ENCODE measurements around the gene AKAP3.

- TF ChIP-seq CTCF (IDR thresholded peaks at IDR 0.05) = no peak
- TF ChIP-seq HMGXB4 (CRISPR knock-in tag; IDR thresholded peaks at IDR 0.05; ENCODE audit: borderline replicate concordance) = no peak
- TF ChIP-seq BHLHE40 (IDR thresholded peaks at IDR 0.05; ENCODE audit: low read depth, low read length) = no peak
- no peak for TF ChIP-seq EP300 (IDR thresholded peaks at IDR 0.05)
- TF ChIP-seq, protein P1, sequence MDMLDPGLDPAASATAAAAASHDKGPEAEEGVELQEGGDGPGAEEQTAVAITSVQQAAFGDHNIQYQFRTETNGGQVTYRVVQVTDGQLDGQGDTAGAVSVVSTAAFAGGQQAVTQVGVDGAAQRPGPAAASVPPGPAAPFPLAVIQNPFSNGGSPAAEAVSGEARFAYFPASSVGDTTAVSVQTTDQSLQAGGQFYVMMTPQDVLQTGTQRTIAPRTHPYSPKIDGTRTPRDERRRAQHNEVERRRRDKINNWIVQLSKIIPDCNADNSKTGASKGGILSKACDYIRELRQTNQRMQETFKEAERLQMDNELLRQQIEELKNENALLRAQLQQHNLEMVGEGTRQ (IDR thresholded peaks at IDR 0.05) = no peak
- no peak for TF ChIP-seq POLR2A (IDR thresholded peaks at IDR 0.05; ENCODE audit: low read length)
- no peak for TF ChIP-seq RFX5 (IDR thresholded peaks at IDR 0.05)
- no peak for TF ChIP-seq CHD4 (IDR thresholded peaks at IDR 0.05; ENCODE audit: borderline replicate concordance)
- no peak for TF ChIP-seq ZSCAN20 (CRISPR knock-in tag; IDR thresholded peaks at IDR 0.05)
- no peak for TF ChIP-seq CBX8 (IDR thresholded peaks at IDR 0.05)
- TF ChIP-seq ZNF302 (CRISPR knock-in tag; IDR thresholded peaks at IDR 0.05) = no peak
- no peak for TF ChIP-seq RARB (CRISPR knock-in tag; IDR thresholded peaks at IDR 0.05)
- no peak for TF ChIP-seq KDM1A (IDR thresholded peaks at IDR 0.05; ENCODE audit: low read depth)
- TF ChIP-seq EHMT2 (IDR thresholded peaks at IDR 0.05; ENCODE audit: low read depth) = no peak
These were observed 3.8 kb downstream of the AKAP3 start for GRCh38 chr12:4645023-4645422.
